Measurements from ENCODE around the gene IMMP2L. TPM values are rescaled to one million over a fixed set of nuclear protein-coding genes. Genes with fewer than 3 reads are reported as not detected.
"Not testable (repeated sequence)": the region's sequence is repeated elsewhere in the genome, so short reads cannot be mapped to it uniquely, and the experiment has no call there.

Gene IMMP2L
- 10 to 100 TPM; 21.7 to 27.5 TPM for total RNA-seq

- Mint-ChIP-seq H3K9me3 (peaks cover 0 to 4% of the 10 kb centered on the region in 2 donors), H3K27me3 (ENCODE audit: low read depth) (peaks cover 9% of the 10 kb centered on the region), H3K36me3 (ENCODE audit: insufficient read depth in 2 of 2) (peaks cover 7 to 8% of the 10 kb centered on the region in 2 donors), H3K4me3 (peak within 1 kb of the TSS; percentile 89 to 95), H3K27ac (peak within 1 kb of the TSS; percentile 97), H3K4me1 (ENCODE audit: low read depth) (peaks cover 35% of the 10 kb centered on the region)
- ATAC-seq (replicated peaks in 1 of 2) (peak; percentile 93 to 94), DNase-seq (peak; percentile 91 to 96)
Observed at GRCh38 chr7:111561904-111562732, at the start of gene IMMP2L. IMMP2L (minus strand) TSS chr7:111562492.

- not testable (repeated sequence) for H3K4me1 Mint-ChIP-seq (ENCODE audit: low read depth); H3K4me3 Mint-ChIP-seq; H3K36me3 Mint-ChIP-seq (ENCODE audit: insufficient read depth in 2 of 2); H3K27ac Mint-ChIP-seq; ATAC-seq (replicated peaks in 1 of 2); H3K27me3 Mint-ChIP-seq (ENCODE audit: low read depth); H3K9me3 Mint-ChIP-seq; DNase-seq
Observed at GRCh38 chr7:111609483-111610254, 47.4 kb upstream of the IMMP2L start.

GRCh38 chr7:111607621-111608020, 45.3 kb upstream of the IMMP2L start:
- Mint-ChIP-seq H3K4me1 (ENCODE audit: low read depth) (no peaks in the 10 kb centered on the region), H3K27me3 (ENCODE audit: low read depth) (no peaks in the 10 kb centered on the region), H3K36me3 (ENCODE audit: insufficient read depth in 2 of 2) (no peaks in the 10 kb centered on the region), H3K27ac (no peak overlapping the region), H3K9me3 (peaks cover 0 to 2% of the 10 kb centered on the region in 2 donors), H3K4me3 (no peak overlapping the region)
- DNase-seq (no peak), ATAC-seq (replicated peaks in 1 of 2) (no peak)

GRCh38 chr7:111605246-111605645, 43.0 kb upstream of the IMMP2L start:
- Mint-ChIP-seq H3K4me3 (no peak overlapping the region), H3K36me3 (ENCODE audit: insufficient read depth in 2 of 2) (no peaks in the 10 kb centered on the region), H3K4me1 (ENCODE audit: low read depth) (no peaks in the 10 kb centered on the region), H3K27ac (no peak overlapping the region), H3K27me3 (ENCODE audit: low read depth) (no peaks in the 10 kb centered on the region), H3K9me3 (peaks cover 0 to 1% of the 10 kb centered on the region in 2 donors)
- no peak for DNase-seq
- ATAC-seq (replicated peaks in 1 of 2), result no peak

- H3K4me1 Mint-ChIP-seq (ENCODE audit: low read depth), result no peaks in the 10 kb centered on the region
- ATAC-seq (replicated peaks in 1 of 2) (no peak), DNase-seq (no peak)
- no peak overlapping the region for H3K4me3 Mint-ChIP-seq
- H3K27me3 Mint-ChIP-seq (ENCODE audit: low read depth), result no peaks in the 10 kb centered on the region
- H3K36me3 Mint-ChIP-seq (ENCODE audit: insufficient read depth in 2 of 2), result peaks cover 0 to 2% of the 10 kb centered on the region in 2 donors
- H3K9me3 Mint-ChIP-seq, result peaks cover 3% of the 10 kb centered on the region in 2 donors
- H3K27ac Mint-ChIP-seq, result no peak overlapping the region
Observed at GRCh38 chr7:111600091-111600490, 37.8 kb upstream of the IMMP2L start.

- no peak overlapping the region for H3K4me3 Mint-ChIP-seq
- H3K9me3 Mint-ChIP-seq, result peaks cover 1 to 3% of the 10 kb centered on the region in 2 donors
- no peak overlapping the region for H3K27ac Mint-ChIP-seq
- peaks cover 0 to 2% of the 10 kb centered on the region in 2 donors for H3K36me3 Mint-ChIP-seq (ENCODE audit: insufficient read depth in 2 of 2)
- H3K4me1 Mint-ChIP-seq (ENCODE audit: low read depth), result no peaks in the 10 kb centered on the region
- DNase-seq, result no peak
- no peaks in the 10 kb centered on the region for H3K27me3 Mint-ChIP-seq (ENCODE audit: low read depth)
- no peak for ATAC-seq (replicated peaks in 1 of 2)
Observed at GRCh38 chr7:111595780-111596179, 33.5 kb upstream of the IMMP2L start.

- H3K4me1 Mint-ChIP-seq (ENCODE audit: low read depth), result no peaks in the 10 kb centered on the region
- H3K27me3 Mint-ChIP-seq (ENCODE audit: low read depth), result no peaks in the 10 kb centered on the region
- no peak overlapping the region for H3K27ac Mint-ChIP-seq
- H3K4me3 Mint-ChIP-seq, result no peak overlapping the region
- ATAC-seq (replicated peaks in 1 of 2), result no peak
- peaks cover 0 to 1% of the 10 kb centered on the region in 2 donors for H3K9me3 Mint-ChIP-seq
- no peak for DNase-seq
- H3K36me3 Mint-ChIP-seq (ENCODE audit: insufficient read depth in 2 of 2), result peaks cover 0 to 2% of the 10 kb centered on the region in 2 donors
Observed at GRCh38 chr7:111594602-111595001, 32.3 kb upstream of the IMMP2L start.

GRCh38 chr7:111593343-111593742, 31.1 kb upstream of the IMMP2L start:
- H3K27ac Mint-ChIP-seq, result no peak overlapping the region
- H3K4me3 Mint-ChIP-seq, result no peak overlapping the region
- no peaks in the 10 kb centered on the region for H3K27me3 Mint-ChIP-seq (ENCODE audit: low read depth)
- H3K36me3 Mint-ChIP-seq (ENCODE audit: insufficient read depth in 2 of 2), result peaks cover 0 to 2% of the 10 kb centered on the region in 2 donors
- ATAC-seq (replicated peaks in 1 of 2) (no peak), DNase-seq (no peak)
- peaks cover 0 to 1% of the 10 kb centered on the region in 2 donors for H3K9me3 Mint-ChIP-seq
- H3K4me1 Mint-ChIP-seq (ENCODE audit: low read depth), result peaks cover 4% of the 10 kb centered on the region

GRCh38 chr7:111588065-111588433, 25.8 kb upstream of the IMMP2L start:
- H3K27me3 Mint-ChIP-seq (ENCODE audit: low read depth), result peaks cover 8% of the 10 kb centered on the region
- no peaks in the 10 kb centered on the region for H3K9me3 Mint-ChIP-seq
- DNase-seq (no peak), ATAC-seq (replicated peaks in 1 of 2) (peak; percentile 34 to 59)
- H3K4me1 Mint-ChIP-seq (ENCODE audit: low read depth), result peaks cover 11% of the 10 kb centered on the region
- H3K27ac Mint-ChIP-seq, result no peak overlapping the region
- peak overlapping the region; percentile 5 to 43 for H3K4me3 Mint-ChIP-seq
- no peaks in the 10 kb centered on the region for H3K36me3 Mint-ChIP-seq (ENCODE audit: insufficient read depth in 2 of 2)

GRCh38 chr7:111587410-111588064, 25.2 kb upstream of the IMMP2L start:
- DNase-seq, result no peak
- no peaks in the 10 kb centered on the region for H3K9me3 Mint-ChIP-seq
- H3K27ac Mint-ChIP-seq, result no peak overlapping the region
- ATAC-seq (replicated peaks in 1 of 2), result no peak
- peak overlapping the region in 1 of 2 donors; percentile 43 for H3K4me3 Mint-ChIP-seq
- peaks cover 11% of the 10 kb centered on the region for H3K4me1 Mint-ChIP-seq (ENCODE audit: low read depth)
- H3K36me3 Mint-ChIP-seq (ENCODE audit: insufficient read depth in 2 of 2), result peaks cover 0 to 2% of the 10 kb centered on the region in 2 donors
- peaks cover 8% of the 10 kb centered on the region for H3K27me3 Mint-ChIP-seq (ENCODE audit: low read depth)

- H3K27ac Mint-ChIP-seq, result no peak overlapping the region
- H3K36me3 Mint-ChIP-seq (ENCODE audit: insufficient read depth in 2 of 2), result peaks cover 1 to 4% of the 10 kb centered on the region in 2 donors
- peaks cover 8% of the 10 kb centered on the region for H3K27me3 Mint-ChIP-seq (ENCODE audit: low read depth)
- H3K9me3 Mint-ChIP-seq, result peaks cover 0 to 1% of the 10 kb centered on the region in 2 donors
- no peak overlapping the region for H3K4me3 Mint-ChIP-seq
- no peak for DNase-seq
- ATAC-seq (replicated peaks in 1 of 2), result no peak
- H3K4me1 Mint-ChIP-seq (ENCODE audit: low read depth), result peaks cover 11% of the 10 kb centered on the region
Observed at GRCh38 chr7:111586711-111587409, 24.6 kb upstream of the IMMP2L start.

- not testable (repeated sequence) for H3K36me3 Mint-ChIP-seq (ENCODE audit: insufficient read depth in 2 of 2); H3K4me1 Mint-ChIP-seq (ENCODE audit: low read depth); H3K27me3 Mint-ChIP-seq (ENCODE audit: low read depth)
Observed at GRCh38 chr7:111581784-111582488, 19.6 kb upstream of the IMMP2L start.

More at GRCh38 chr7:111581784-111582488, 19.6 kb upstream of the IMMP2L start:
- not testable (repeated sequence) for H3K27ac Mint-ChIP-seq; DNase-seq; ATAC-seq (replicated peaks in 1 of 2); H3K4me3 Mint-ChIP-seq
- H3K9me3 Mint-ChIP-seq, result peaks cover 7 to 15% of the 10 kb centered on the region in 2 donors

All from activated T-cell treated with anti-CD3 and anti-CD28 coated beads, Interleukin-2, amount 50 U/mL, for 72 hours (primary cell).